B cell (primary cell): ENCODE measurements around the gene VPS13D. TPM values are rescaled to one million over a fixed set of nuclear protein-coding genes. Genes with fewer than 3 reads are reported as not detected.
A peak's percentile ranks its signal among the peaks of the same experiment; 100 is the strongest.

Experiments used
- ATAC-seq: fragments of 200-7000 bp; cut with Tn5 transposase; one replicate; pipeline ENCODE4 v1.10.0; 2021; ENCODE audit warnings: low read depth, mild to moderate bottlenecking, moderate number of reproducible peaks, moderate library complexity
- CTCF ChIA-PET: fragments of 350-600 bp; sonication (Branson Sonifier 250); formaldehyde crosslinking; loops from one replicate; lab custom pipeline; 2021; ENCODE audit warnings: antibody characterized with exemption, inconsistent platforms; lab: Charles Lee
- POLR2A ChIA-PET: fragments of 350-600 bp; sonication (Branson Sonifier 250); formaldehyde crosslinking; loops from one replicate; lab custom pipeline; 2021; ENCODE audit warnings: antibody characterized with exemption; lab: Charles Lee
- DNase-seq: peaks from one replicate; pipeline ENCODE4 v3.0.0; 2013
- H2AFZ ChIP-seq: 2 replicates; pipeline ENCODE4 v1.6.1; 2012; ENCODE audit warnings: mild to moderate bottlenecking, low read depth, low read length; ENCODE audit not compliant: insufficient read depth, poor library complexity, severe bottlenecking
- H3K27ac ChIP-seq, 2 donors: 1 replicate in 1 of 2; 2 replicates in 1 of 2; pipeline ENCODE4 v1.5.1; 2012 to 2013; ENCODE audit warnings: low read length in 2 of 2, mild to moderate bottlenecking in 2 of 2, moderate library complexity in 1 of 2
- H3K27me3 ChIP-seq, 4 experiments: fragments of 200-600 bp in 1 of 4; sonication (generic) in 1 of 4; replicated peaks in 1 of 4; 1 replicate in 2 of 4; 2 replicates in 2 of 4; pipeline versions ENCODE4 v1.6.1 to v1.7.0; 2013 to 2016; ENCODE audit warnings: low read length in 3 of 4, mild to moderate bottlenecking in 2 of 4, mixed read lengths in 1 of 4, moderate library complexity in 1 of 4; ENCODE audit not compliant: insufficient read depth in 4 of 4, control insufficient read depth in 3 of 4; ENCODE audit errors: control extremely low read depth in 1 of 4
- H3K36me3 ChIP-seq, 2 experiments: replicated peaks in 1 of 2; 1 replicate in 1 of 2; 2 replicates in 1 of 2; pipeline versions ENCODE4 v1.6.1 to v1.7.1; 2013; ENCODE audit warnings: low read length in 1 of 2; ENCODE audit not compliant: insufficient read depth in 2 of 2, control insufficient read depth in 1 of 2; ENCODE audit errors: control extremely low read depth in 1 of 2, extremely low read depth in 1 of 2
- H3K4me1 ChIP-seq, 2 donors: fragments of 200-600 bp in 1 of 2; sonication (generic) in 1 of 2; 1 replicate in 1 of 2; 2 replicates in 1 of 2; pipeline versions ENCODE4 v1.5.1 to v1.6.1; 2013 to 2017; ENCODE audit warnings: low read length in 2 of 2; ENCODE audit not compliant: control insufficient read depth in 2 of 2, insufficient read depth in 2 of 2
- H3K4me2 ChIP-seq: replicated peaks from 2 replicates; pipeline ENCODE3; 2012; ENCODE audit warnings: mild to moderate bottlenecking, low read depth, low read length; ENCODE audit not compliant: poor library complexity, severe bottlenecking
- H3K4me3 ChIP-seq, 5 experiments: fragments of 200-600 bp in 1 of 5; sonication (generic) in 1 of 5; 1 replicate in 3 of 5; 2 replicates in 2 of 5; pipeline versions ENCODE4 v1.5.1 to v1.7.0; 2011 to 2016; ENCODE audit warnings: low read length in 4 of 5, mild to moderate bottlenecking in 4 of 5, low read depth in 2 of 5, control low read depth in 1 of 5, moderate library complexity in 1 of 5; ENCODE audit not compliant: insufficient read depth in 1 of 5; ENCODE audit errors: control extremely low read depth in 1 of 5, extremely low read depth in 1 of 5
- H3K79me2 ChIP-seq: fragments of 200-600 bp; sonication (generic); one replicate; pipeline ENCODE4 v1.6.0; 2016; ENCODE audit warnings: low read length; ENCODE audit not compliant: control insufficient read depth, insufficient read depth
- H3K9ac ChIP-seq: fragments of 200-600 bp; sonication (generic); 2 replicates; pipeline ENCODE4 v1.6.1; 2017; ENCODE audit warnings: mild to moderate bottlenecking, low read length, moderate library complexity
- H3K9me3 ChIP-seq, 3 donors: one replicate each; pipeline versions ENCODE4 v1.6.1 to v1.7.1; 2013; ENCODE audit warnings: low read length in 2 of 3; ENCODE audit not compliant: control insufficient read depth in 2 of 3, insufficient read depth in 1 of 3; ENCODE audit errors: control extremely low read depth in 1 of 3
- H4K20me1 ChIP-seq: 2 replicates; pipeline ENCODE4 v1.6.0; 2012; ENCODE audit warnings: mild to moderate bottlenecking, low read length; ENCODE audit not compliant: insufficient read depth, control insufficient read depth, poor library complexity, severe bottlenecking
- H3K27ac Mint-ChIP-seq: one replicate; pipeline ENCODE4 v1.8.0; 2021; ENCODE audit warnings: mixed read lengths
- H3K27me3 Mint-ChIP-seq: one replicate; pipeline ENCODE4 v1.8.0; 2021; ENCODE audit warnings: mixed read lengths
- H3K4me1 Mint-ChIP-seq: one replicate; pipeline ENCODE4 v1.8.0; 2021; ENCODE audit warnings: mixed read lengths
- H3K4me3 Mint-ChIP-seq: one replicate; pipeline ENCODE4 v1.8.0; 2021; ENCODE audit warnings: mixed read lengths
- H3K9me3 Mint-ChIP-seq: one replicate; pipeline ENCODE4 v1.8.0; 2022; ENCODE audit warnings: mixed read lengths; ENCODE audit not compliant: insufficient read depth
- CTCF ChIP-seq: fragments of 200-600 bp; IDR thresholded peaks from one replicate; pipeline ENCODE4 v1.8.0; 2022; ENCODE audit warnings: antibody characterized with exemption, mild to moderate bottlenecking
- EZH2 ChIP-seq: IDR thresholded peaks from 2 replicates; pipeline ENCODE4 v1.6.1; 2012; ENCODE audit warnings: borderline replicate concordance, low read depth, mild to moderate bottlenecking, moderate library complexity, low read length; ENCODE audit not compliant: insufficient read depth, poor library complexity, severe bottlenecking
- WGBS: methylation state at CpG from one replicate; pipeline ENCODE4 v1.1.5; 2013; ENCODE audit warnings: missing lambda C conversion rate; ENCODE audit not compliant: insufficient coverage; 5-methylcytosine and 5-hydroxymethylcytosine counted together
- intact Hi-C: fragments of 100-400 bp; cut with micrococcal nuclease; formaldehyde crosslinking; loops from one replicate; pipeline ENCODE4 v1.10.0; 2022
- polyA plus RNA-seq: library from polyadenylated mRNA; depleted of rRNA; stranded (reverse); fragments of >200 nt; gene quantifications from 2 replicates; pipeline ENCODE4 v1.2.3, GENCODE V29; 2012
- total RNA-seq, 2 donors: library from RNA; stranded (reverse); fragments of 120-200 nt in 1 of 2; gene quantifications; 1 replicate in 1 of 2; 2 replicates in 1 of 2; pipeline versions ENCODE4 v1.2.3 to v1.2.4, GENCODE V29; 2013 to 2022

The VPS13D gene
- total and polyA plus RNA-seq, 2 donors (not counting 1 experiment from before 2014, with no cell fraction given), result 29.9 to 104 TPM

- H2AFZ ChIP-seq, result peak overlapping the region; percentile 87
- DNase-seq (peak; percentile 12), ATAC-seq (no peak)
- H3K27me3 Mint-ChIP-seq, result no peaks in the 10 kb centered on the region
- WGBS, result no CpG with 5 or more reads among the region's 2 CpGs
- peaks cover 53 to 56% of the 10 kb centered on the region in 2 donors for H3K4me1 ChIP-seq
- no peak for TF ChIP-seq CTCF
- no peak for TF ChIP-seq EZH2
- H3K27me3 ChIP-seq, result no peaks in the 10 kb centered on the region
- H3K27ac Mint-ChIP-seq, result peak overlapping the region; percentile 94
- H4K20me1 ChIP-seq, result no peaks in the 10 kb centered on the region
- H3K79me2 ChIP-seq, result no peaks in the 10 kb centered on the region
- H3K9ac ChIP-seq, result peak overlapping the region; percentile 61
- H3K4me3 ChIP-seq, result peak overlapping the region in 2 of 5 experiments; percentile 29 to 47
- H3K36me3 ChIP-seq, result no peaks in the 10 kb centered on the region
- peak overlapping the region; percentile 90 to 93 for H3K27ac ChIP-seq
- H3K9me3 ChIP-seq, result peaks cover 0 to 3% (median 0%) of the 10 kb centered on the region in 3 donors
- H3K9me3 Mint-ChIP-seq, result no peaks in the 10 kb centered on the region
- intact Hi-C loops, result no loop called here
- H3K4me1 Mint-ChIP-seq, result peaks cover 61% of the 10 kb centered on the region
- ChIA-PET CTCF (no interaction called here), POLR2A (no interaction called here)
- H3K4me2 ChIP-seq, result peak overlapping the region; percentile 75
- peak overlapping the region; percentile 83 for H3K4me3 Mint-ChIP-seq
Observed at GRCh38 chr1:12472156-12472797, 242.4 kb downstream of the VPS13D start.

GRCh38 chr1:12472798-12473551, 243.1 kb downstream of the VPS13D start:
- H3K27me3 ChIP-seq, result no peaks in the 10 kb centered on the region
- WGBS, result 12% methylated on average over 8 of the region's 12 CpGs
- peak overlapping the region; percentile 94 for H3K27ac Mint-ChIP-seq
- peak overlapping the region; percentile 90 to 93 for H3K27ac ChIP-seq
- peak overlapping the region; percentile 87 for H2AFZ ChIP-seq
- CTCF ChIA-PET, result no interaction called here
- peak overlapping the region; percentile 61 for H3K9ac ChIP-seq
- no peaks in the 10 kb centered on the region for H3K79me2 ChIP-seq
- POLR2A ChIA-PET, result no interaction called here
- H3K9me3 Mint-ChIP-seq, result no peaks in the 10 kb centered on the region
- intact Hi-C loops, result loop anchor here (1.0 kb wide), 1 partner anchor 12 kb away; no protein-coding TSS in a partner anchor
- H3K4me3 ChIP-seq, result peak overlapping the region in 3 of 5 experiments; percentile 29 to 47 (median 32)
- H3K4me3 Mint-ChIP-seq, result peak overlapping the region; percentile 83
- peak overlapping the region; percentile 75 for H3K4me2 ChIP-seq
- peak; percentile 78 for ATAC-seq
- no peaks in the 10 kb centered on the region for H4K20me1 ChIP-seq
- peaks cover 0 to 3% (median 0%) of the 10 kb centered on the region in 3 donors for H3K9me3 ChIP-seq
- no peak for TF ChIP-seq EZH2
- TF ChIP-seq CTCF, result no peak
- peak; percentile 61 for DNase-seq
- no peaks in the 10 kb centered on the region for H3K27me3 Mint-ChIP-seq
- H3K4me1 Mint-ChIP-seq, result peaks cover 65% of the 10 kb centered on the region
- peaks cover 60 to 63% of the 10 kb centered on the region in 2 donors for H3K4me1 ChIP-seq
- H3K36me3 ChIP-seq, result no peaks in the 10 kb centered on the region
